DOHH2 (cell line): ENCODE data around the gene AMDHD1.
A peak's percentile ranks its signal among the peaks of the same experiment; 100 is the strongest.

Source experiments
- CTCF ChIP-seq: fragments of 200-600 bp; sonication (generic); IDR thresholded peaks from one replicate; pipeline ENCODE4 v1.5.1; 2014; ENCODE audit warnings: antibody characterized with exemption, mild to moderate bottlenecking, low read depth, low read length; ENCODE audit not compliant: poor library complexity, severe bottlenecking
- EZH2phosphoT487 ChIP-seq: fragments of 200-600 bp; sonication (generic); IDR thresholded peaks from 2 replicates; pipeline ENCODE4 v1.6.1; 2017; ENCODE audit warnings: borderline replicate concordance, mild to moderate bottlenecking, antibody characterized with exemption, low read length, moderate library complexity, mixed read lengths

GRCh38 chr12:95943330-95943842, at the start of gene AMDHD1:
- peak; percentile 31 for TF ChIP-seq CTCF
- no peak for TF ChIP-seq EZH2phosphoT487
